ENCODE results near the gene FXYD5.
A peak's percentile ranks its signal among the peaks of the same experiment; 100 is the strongest.

FXYD5 gene

GRCh38 chr19:35133826-35134225, 20.7 kb upstream of the FXYD5 start:
- H3K27me3 ChIP-seq (replicated peaks; ENCODE audit: control insufficient read depth, insufficient read depth, low read length) = no peaks in the 10 kb centered on the region; the same call in 1 of the 2 replicates
- no peak for DNase-seq (ENCODE audit: extremely low read depth, insufficient read length)

GRCh38 chr19:35134601-35135242, 19.8 kb upstream of the FXYD5 start, which contains the start of gene LGI4:
Gene LGI4, minus strand, starts transcription at chr19:35135059. Its CDS starts 379 bp downstream, at chr19:35134680.
- DNase-seq (ENCODE audit: extremely low read depth, insufficient read length) = no peak
- H3K27me3 ChIP-seq (replicated peaks; ENCODE audit: control insufficient read depth, insufficient read depth, low read length) = no peaks in the 10 kb centered on the region; the same call in 1 of the 2 replicates
- no peaks in the 10 kb centered on the region for H3K36me3 ChIP-seq (ENCODE audit: control insufficient read depth, insufficient read depth, low read length)
- TF ChIP-seq CTCF (IDR thresholded peaks at IDR 0.05; ENCODE audit: insufficient read depth, low read length, poor library complexity, severe bottlenecking) = no peak
- no peak within 1 kb of the TSS for H3K4me3 ChIP-seq (replicated peaks; ENCODE audit: low read depth, low read length)

More at GRCh38 chr19:35133826-35134225, 20.7 kb upstream of the FXYD5 start:
- Histone ChIP-seq H3K4me3 (replicated peaks; ENCODE audit: low read depth, low read length) (no peak overlapping the region), H3K36me3 (ENCODE audit: control insufficient read depth, insufficient read depth, low read length) (no peaks in the 10 kb centered on the region)
- TF ChIP-seq CTCF (IDR thresholded peaks at IDR 0.05; ENCODE audit: insufficient read depth, low read length, poor library complexity, severe bottlenecking) = no peak

GRCh38 chr19:35135389-35135909, 19.1 kb upstream of the FXYD5 start:
- Histone ChIP-seq H3K4me3 (replicated peaks; ENCODE audit: low read depth, low read length) (no peak overlapping the region), H3K27me3 (replicated peaks; ENCODE audit: control insufficient read depth, insufficient read depth, low read length) (no peaks in the 10 kb centered on the region; the same call in 1 of the 2 replicates), H3K36me3 (ENCODE audit: control insufficient read depth, insufficient read depth, low read length) (no peaks in the 10 kb centered on the region)
- DNase-seq (ENCODE audit: extremely low read depth, insufficient read length) = peak; percentile 54
- TF ChIP-seq CTCF (IDR thresholded peaks at IDR 0.05; ENCODE audit: insufficient read depth, low read length, poor library complexity, severe bottlenecking) = peak; percentile 89

GRCh38 chr19:35136231-35136630, 18.3 kb upstream of the FXYD5 start:
- no peaks in the 10 kb centered on the region; the same call in 1 of the 2 replicates for H3K27me3 ChIP-seq (replicated peaks; ENCODE audit: control insufficient read depth, insufficient read depth, low read length)
- no peaks in the 10 kb centered on the region for H3K36me3 ChIP-seq (ENCODE audit: control insufficient read depth, insufficient read depth, low read length)
- H3K4me3 ChIP-seq (replicated peaks; ENCODE audit: low read depth, low read length) = no peak overlapping the region
- DNase-seq (ENCODE audit: extremely low read depth, insufficient read length) = no peak
- no peak for TF ChIP-seq CTCF (IDR thresholded peaks at IDR 0.05; ENCODE audit: insufficient read depth, low read length, poor library complexity, severe bottlenecking)

GRCh38 chr19:35136977-35137702, 17.4 kb upstream of the FXYD5 start:
- Histone ChIP-seq H3K27me3 (replicated peaks; ENCODE audit: control insufficient read depth, insufficient read depth, low read length) (no peaks in the 10 kb centered on the region; the same call in 1 of the 2 replicates), H3K4me3 (replicated peaks; ENCODE audit: low read depth, low read length) (no peak overlapping the region), H3K36me3 (ENCODE audit: control insufficient read depth, insufficient read depth, low read length) (no peaks in the 10 kb centered on the region)
- TF ChIP-seq CTCF (IDR thresholded peaks at IDR 0.05; ENCODE audit: insufficient read depth, low read length, poor library complexity, severe bottlenecking) = no peak
- DNase-seq (ENCODE audit: extremely low read depth, insufficient read length) = no peak
